ENCODE results near the gene EZR.
"Not testable (repeated sequence)": the region's sequence is repeated elsewhere in the genome, so short reads cannot be mapped to it uniquely, and the experiment has no call there.

EZR gene

GRCh38 chr6:158799051-158799792, 19.9 kb downstream of the EZR start:
- in situ Hi-C loops (cut with MboI; ENCODE audit: low sequenced_read_pairs), result no loop called here

DNA sequence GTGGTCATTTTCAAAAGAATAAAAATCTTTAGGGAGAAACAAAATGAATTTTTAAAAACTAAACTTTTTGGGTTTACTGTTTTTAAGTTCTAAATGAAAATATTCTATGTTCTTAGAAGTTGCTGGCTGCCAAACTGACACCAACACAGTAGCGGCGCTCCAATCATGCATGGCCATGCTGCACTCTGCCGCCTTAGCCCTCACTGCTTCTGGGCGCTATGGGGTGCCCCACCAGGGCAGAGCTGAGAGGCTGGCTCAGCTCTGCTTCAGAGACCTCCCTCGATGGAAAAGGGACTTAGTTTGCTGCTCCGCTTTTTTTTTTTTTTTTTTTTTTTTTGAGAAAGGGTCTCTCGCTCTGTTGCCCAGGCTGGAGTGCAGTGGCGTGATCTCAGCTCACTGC, 20.9 kb downstream of the EZR start:
- in situ Hi-C loops (cut with MboI; ENCODE audit: low sequenced_read_pairs), result no loop called here

DNA sequence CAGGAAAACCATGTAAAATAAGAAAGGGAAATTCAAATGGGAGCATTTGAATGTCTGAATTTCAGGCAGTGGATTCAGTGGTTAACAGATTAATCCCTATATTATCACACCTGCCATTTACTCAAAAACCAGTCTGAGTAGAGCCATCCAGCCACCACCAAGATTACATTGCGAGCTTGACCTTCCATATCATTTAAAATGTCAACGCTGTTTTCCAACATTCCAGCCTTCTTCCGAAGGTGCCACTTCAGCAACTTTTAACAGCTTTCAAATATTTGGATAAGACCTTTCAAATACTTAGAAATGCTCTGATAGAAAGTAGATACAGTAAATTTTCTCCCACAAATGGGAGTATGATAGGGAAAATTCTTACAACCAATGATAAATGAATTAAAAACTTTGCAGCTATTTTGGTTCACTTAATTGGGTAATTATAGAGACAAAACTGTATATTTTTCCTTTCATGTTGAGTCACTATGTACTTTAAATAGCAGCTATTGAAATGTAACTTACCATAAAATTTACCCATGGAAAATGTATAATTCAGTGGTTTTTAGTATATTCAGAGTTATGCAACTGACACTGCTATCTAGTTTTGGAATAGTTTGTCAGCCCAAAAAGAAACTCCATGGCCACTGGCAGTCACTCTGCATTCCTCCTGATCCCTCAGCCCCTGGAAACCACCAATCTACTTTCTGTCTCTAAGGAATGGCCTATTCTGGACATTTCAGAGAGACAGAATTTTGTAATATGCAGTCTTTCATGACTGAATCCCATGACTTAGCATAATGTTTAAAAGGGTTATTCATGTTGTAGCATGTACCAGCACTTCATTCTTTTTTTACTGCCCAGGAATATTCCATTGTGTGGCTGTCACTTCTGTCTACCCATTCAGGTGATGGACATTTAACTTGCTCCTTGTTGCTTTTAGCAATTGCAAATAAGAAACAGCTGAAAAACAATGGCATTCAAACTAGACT, 21.5 kb downstream of the EZR start:
- in situ Hi-C loops (cut with MboI; ENCODE audit: low sequenced_read_pairs), result no loop called here

DNA sequence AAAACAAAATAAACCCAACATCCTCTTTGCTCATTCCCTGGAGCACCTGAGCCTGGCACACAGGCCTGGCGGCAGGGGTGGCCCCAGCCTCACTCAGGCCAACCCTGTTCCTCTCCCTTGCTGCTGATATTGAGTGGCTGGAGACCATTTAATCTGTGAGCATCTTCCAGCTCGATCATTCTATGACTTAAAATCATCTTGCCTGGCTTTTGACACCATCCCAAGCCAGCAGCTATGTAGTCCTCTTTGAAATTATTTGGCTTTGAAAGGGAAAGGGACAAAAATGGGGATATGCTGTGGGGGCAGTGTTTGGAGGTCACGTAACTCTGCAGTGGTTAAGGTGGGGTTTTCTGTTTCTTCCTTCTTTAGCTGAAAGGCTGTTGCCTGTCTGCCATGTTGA, 22.8 kb downstream of the EZR start:
- in situ Hi-C loops (cut with MboI; ENCODE audit: low sequenced_read_pairs), result no loop called here

- in situ Hi-C loops (cut with MboI; ENCODE audit: low sequenced_read_pairs), result no loop called here
These were observed 23.7 kb downstream of the EZR start for GRCh38 chr6:158795516-158795915.

DNA sequence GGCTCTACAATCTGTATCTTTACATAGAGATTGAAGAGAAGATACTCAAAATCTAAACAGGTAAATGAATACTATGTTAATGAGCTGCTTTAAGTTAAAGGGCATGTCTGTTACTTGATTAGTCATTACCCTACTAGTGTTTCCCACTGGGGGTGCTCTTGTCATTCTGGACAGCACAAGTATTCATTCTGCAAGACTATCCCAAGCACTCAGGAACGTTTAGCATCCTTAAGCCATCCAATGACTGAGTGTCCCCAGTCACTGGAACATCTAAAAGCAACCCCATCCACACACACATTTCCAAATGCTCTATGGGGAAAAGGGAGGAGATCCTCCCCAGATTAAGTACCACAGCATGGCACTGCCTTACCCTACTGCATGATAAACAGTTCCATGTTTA, 25.7 kb downstream of the EZR start:
- in situ Hi-C loops (cut with MboI; ENCODE audit: low sequenced_read_pairs), result no loop called here

DNA sequence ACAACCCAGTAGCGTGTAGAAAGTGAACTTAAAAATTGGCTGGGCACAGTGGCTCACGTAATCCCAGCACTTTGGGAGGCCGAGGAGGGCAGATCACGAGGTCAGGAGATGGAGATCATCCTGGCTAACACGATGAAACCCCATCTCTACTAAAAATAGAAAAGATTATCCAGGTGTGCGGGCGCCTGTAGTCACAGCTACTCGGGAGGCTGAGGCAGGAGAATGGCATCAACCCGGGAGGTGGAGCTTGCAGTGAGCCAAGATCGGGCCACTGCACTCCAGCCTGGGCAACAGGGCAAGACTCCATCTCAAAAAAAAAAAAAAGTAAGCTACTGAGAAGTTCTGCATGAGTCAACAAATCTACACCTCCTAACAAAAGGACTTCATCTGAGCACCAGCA, 26.7 kb downstream of the EZR start:
- in situ Hi-C loops (cut with MboI; ENCODE audit: low sequenced_read_pairs), result not testable (repeated sequence)

- in situ Hi-C loops (cut with MboI; ENCODE audit: low sequenced_read_pairs), result no loop called here
These were observed 27.8 kb downstream of the EZR start for GRCh38 chr6:158791274-158791855.

DNA sequence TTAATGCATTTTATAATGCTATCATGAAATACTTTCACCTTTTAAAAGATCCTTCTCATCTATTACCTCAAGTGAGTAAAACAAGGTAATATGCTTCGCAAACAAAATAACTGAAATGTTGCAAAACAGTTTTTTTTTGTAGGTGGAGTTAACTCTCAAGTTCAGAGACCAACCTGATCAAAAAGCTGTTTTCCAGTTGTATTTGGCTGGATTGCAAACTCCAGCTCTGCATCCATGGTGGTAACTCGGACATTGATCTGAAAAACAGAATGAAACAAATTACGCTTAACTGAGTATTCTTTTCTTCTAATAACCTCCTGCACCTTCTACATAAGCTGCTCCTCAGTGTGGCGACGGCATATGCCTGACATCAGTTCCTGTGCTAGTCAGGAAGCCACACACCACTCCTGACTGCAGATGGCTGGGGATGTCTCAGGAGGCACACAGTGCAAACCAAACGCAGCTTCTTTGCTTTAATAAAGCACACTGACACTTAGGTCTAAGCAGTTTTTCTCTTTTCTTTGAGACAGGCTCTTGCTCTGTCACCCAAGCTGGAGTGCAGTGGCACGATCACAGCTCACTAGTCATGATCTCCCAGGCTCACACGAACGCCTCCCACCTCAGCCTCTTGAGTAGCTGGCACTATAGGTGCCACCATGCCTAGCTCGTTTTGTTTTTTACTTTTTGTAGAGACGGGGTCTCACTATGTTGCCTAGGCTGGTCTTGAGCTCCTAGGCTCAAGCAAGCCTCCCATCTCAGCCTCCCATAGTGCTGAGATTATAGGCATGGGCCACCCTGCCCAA, 29.9 kb downstream of the EZR start:
- in situ Hi-C loops (cut with MboI; ENCODE audit: low sequenced_read_pairs), result no loop called here

GRCh38 chr6:158787395-158787794, 31.8 kb downstream of the EZR start:
- in situ Hi-C loops (cut with MboI; ENCODE audit: low sequenced_read_pairs), result no loop called here

- in situ Hi-C loops (cut with MboI; ENCODE audit: low sequenced_read_pairs), result no loop called here
These were observed 32.4 kb downstream of the EZR start for GRCh38 chr6:158786645-158787304.

GRCh38 chr6:158785036-158785435, 34.1 kb downstream of the EZR start:
- in situ Hi-C loops (cut with MboI; ENCODE audit: low sequenced_read_pairs), result no loop called here

- in situ Hi-C loops (cut with MboI; ENCODE audit: low sequenced_read_pairs), result no loop called here
These were observed 34.7 kb downstream of the EZR start for GRCh38 chr6:158784505-158784904.

DNA sequence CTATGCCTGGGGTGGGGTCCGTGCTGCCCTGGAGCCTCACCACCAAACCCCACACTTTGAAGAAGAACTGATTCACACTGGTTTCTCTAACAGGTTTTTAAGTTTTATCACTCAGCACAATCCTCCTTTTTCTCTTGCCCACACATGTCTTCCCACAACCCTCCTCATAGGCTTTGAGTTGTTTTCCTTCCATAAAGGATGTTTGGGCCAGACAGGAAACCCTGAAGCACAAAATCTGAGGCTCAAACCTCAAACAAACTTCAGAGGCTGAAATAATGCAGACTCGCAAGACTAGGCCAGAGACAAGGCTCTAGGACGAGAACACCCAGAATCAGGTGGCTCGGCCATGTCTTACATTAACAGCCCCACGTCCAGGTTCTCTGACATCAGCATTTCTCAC, 35.3 kb downstream of the EZR start:
- in situ Hi-C loops (cut with MboI; ENCODE audit: low sequenced_read_pairs), result no loop called here

DNA sequence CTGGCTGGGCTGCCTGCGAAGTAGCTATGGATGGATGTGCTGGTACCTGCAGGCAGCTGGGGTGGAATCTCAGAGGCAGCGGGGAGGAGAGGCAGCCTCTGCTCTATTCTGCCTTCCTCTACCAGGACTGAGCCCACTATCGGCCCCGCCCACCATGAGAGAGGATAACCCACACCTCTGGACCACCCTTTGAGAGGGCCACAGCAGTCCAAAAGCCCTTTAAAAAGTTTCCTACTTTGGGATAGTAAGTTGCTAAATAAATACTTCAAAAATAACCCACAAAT, 36.1 kb downstream of the EZR start:
- in situ Hi-C loops (cut with MboI; ENCODE audit: low sequenced_read_pairs), result no loop called here

DNA sequence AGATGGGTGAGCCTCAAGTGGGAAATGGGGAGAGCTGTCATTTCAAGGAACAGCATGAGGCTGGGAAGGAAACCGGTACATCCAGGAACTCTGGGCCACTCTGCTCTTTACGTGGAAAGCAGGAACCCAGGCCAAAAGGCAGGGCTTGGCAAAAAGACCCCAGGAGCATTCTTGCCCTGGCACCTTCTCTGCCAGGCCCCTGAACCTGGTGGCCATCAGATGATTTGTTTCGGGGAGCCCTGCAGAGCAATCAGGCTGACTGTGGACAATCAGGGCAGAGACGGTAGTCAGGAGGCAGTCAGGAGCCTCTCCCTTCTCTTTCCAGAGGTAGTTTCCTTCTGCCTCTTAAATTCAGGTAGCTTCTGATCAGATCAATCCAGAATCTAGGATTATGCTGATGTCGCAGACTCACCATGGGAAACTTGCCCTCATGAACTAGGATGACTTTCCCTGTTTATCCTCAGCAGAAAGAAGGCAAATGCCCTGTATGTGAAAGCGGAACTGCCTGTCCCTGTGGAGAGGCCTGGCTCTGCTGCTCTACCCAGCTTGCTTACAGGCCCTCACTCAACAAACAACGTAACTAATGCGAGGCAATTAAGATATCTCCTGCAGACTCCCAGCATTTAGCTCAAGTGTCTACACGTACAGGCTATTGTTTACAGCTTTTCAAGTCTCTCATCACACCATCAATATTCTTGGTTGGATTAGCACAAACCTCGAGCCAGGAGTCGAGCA, 36.6 kb downstream of the EZR start:
- in situ Hi-C loops (cut with MboI; ENCODE audit: low sequenced_read_pairs), result no loop called here

DNA sequence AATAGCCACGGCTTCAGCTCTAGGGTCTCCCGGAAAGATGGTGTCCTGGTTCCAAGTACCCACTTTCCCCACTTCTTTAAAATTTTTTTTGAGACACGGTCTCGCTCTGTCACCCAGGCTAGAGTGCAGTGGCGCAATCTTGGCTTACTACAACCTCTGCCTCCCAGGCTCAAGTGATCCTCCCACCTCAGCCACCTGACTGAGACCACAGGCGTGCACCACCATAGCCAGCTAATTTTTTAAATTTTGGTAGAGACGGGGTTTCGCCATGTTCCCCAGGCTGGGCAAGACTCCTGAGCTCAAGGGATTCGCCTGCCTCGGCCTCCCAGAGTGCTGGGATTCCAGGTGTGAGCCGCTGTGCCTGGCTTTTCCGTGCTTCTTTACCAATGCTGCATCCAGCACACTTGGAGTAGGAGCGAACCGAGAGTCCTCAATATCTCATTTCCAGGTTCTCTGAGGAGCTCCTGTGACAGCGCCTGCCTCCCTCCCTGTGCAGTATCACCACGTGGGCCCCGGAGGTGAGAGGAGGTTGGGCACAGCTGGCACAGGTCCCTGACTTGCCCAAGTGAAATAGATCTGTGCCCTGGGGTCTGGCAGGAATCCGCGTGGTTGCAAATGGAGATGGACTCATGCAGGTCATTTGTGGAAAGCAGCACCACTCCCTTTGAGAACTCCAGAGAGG, 37.3 kb downstream of the EZR start:
- in situ Hi-C loops (cut with MboI; ENCODE audit: low sequenced_read_pairs), result no loop called here

DNA sequence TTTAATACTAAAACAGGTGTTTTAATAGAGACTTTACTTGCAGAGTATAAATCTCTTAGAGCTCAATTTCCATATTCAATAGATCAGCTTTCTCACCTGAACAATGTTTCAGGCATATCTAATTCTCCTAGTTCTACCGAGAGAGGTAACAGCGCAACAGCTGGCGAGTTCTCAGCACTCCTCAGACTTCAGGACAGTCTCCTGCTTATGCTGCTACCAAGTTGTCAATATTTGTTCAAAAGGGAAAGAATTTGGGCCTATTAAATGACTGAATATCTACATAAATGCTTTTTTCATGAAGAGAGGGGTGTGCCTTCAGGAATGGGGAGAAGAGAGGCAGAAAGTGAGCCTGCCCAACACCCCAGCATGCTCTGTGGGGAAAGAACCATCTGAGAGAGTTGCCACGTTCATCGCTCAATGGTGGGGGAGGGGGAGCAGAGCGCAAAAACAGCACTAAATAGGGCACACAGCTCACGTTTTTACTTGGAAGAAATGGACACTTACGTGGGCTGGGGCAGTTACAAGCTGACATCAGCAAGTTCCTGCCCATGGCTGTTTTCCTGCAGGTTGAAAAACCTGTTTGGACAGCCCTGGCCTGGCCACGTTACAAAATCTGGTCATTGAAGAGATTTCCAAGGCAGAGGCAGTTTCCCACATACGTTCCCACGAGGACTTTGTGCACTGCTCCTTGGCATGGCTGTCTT, 38.0 kb downstream of the EZR start:
- in situ Hi-C loops (cut with MboI; ENCODE audit: low sequenced_read_pairs), result no loop called here

Measured in HL-60/S4 treated with phorbol 12-myristate 13-acetate at 8.2 ng/mL for 4 days and 3 days (cell line).